Gastroesophageal sphincter (tissue), 4 donors: ENCODE data around the gene DAB1. TPM values are rescaled to one million over a fixed set of nuclear protein-coding genes. Genes with fewer than 3 reads are reported as not detected.

Source experiments
- ATAC-seq: fragments of 150-250 bp; one replicate; pipeline ENCODE4 v1.9.1; 2016; ENCODE audit warnings: mild to moderate bottlenecking, moderate library complexity
- H3K27ac ChIP-seq, 4 donors: fragments of 200-600 bp; sonication (generic) in 3 of 4; 1 replicate in 3 of 4; 2 replicates in 1 of 4; pipeline ENCODE4 v1.5.1; 2016 to 2019
- H3K27me3 ChIP-seq: fragments of 200-600 bp; sonication (generic); one replicate; pipeline ENCODE4 v1.5.1; 2019
- H3K36me3 ChIP-seq, 2 donors: fragments of 200-600 bp; sonication (generic); one replicate each; pipeline ENCODE4 v1.5.1; 2019; ENCODE audit warnings: control low read depth in 1 of 2
- H3K4me1 ChIP-seq, 3 donors: fragments of 200-600 bp; sonication (generic); 1 replicate in 2 of 3; 2 replicates in 1 of 3; pipeline ENCODE4 v1.5.1; 2016 to 2019; ENCODE audit warnings: control low read depth in 2 of 3
- H3K4me3 ChIP-seq, 2 donors: fragments of 200-600 bp; sonication (generic); one replicate each; pipeline ENCODE4 v1.5.1; 2019; ENCODE audit warnings: mild to moderate bottlenecking in 1 of 2, moderate library complexity in 1 of 2
- H3K9me3 ChIP-seq, 3 donors: fragments of 200-600 bp; sonication (generic); one replicate each; pipeline ENCODE4 v1.5.1; 2017 to 2019; ENCODE audit warnings: control low read depth in 2 of 3
- CTCF ChIP-seq, 4 experiments: fragments of 200-600 bp in 2 of 4; fragments of 450-650 bp in 2 of 4; sonication (generic) in 1 of 4; IDR thresholded peaks; one replicate each; pipeline ENCODE4 v1.5.1; 2017 to 2019; ENCODE audit warnings: antibody characterized with exemption in 4 of 4, mild to moderate bottlenecking in 2 of 4, moderate library complexity in 2 of 4
- EP300 ChIP-seq: sonication (generic); formaldehyde crosslinking; IDR thresholded peaks from one replicate; pipeline ENCODE4 v1.6.1; 2017; ENCODE audit warnings: antibody characterized with exemption, mild to moderate bottlenecking
- POLR2A ChIP-seq, 2 donors: fragments of 450-650 bp; IDR thresholded peaks; one replicate each; pipeline ENCODE4 v1.6.1; 2017; ENCODE audit warnings: antibody characterized with exemption in 2 of 2, mild to moderate bottlenecking in 2 of 2, moderate library complexity in 1 of 2
- POLR2AphosphoS5 ChIP-seq: sonication (generic); formaldehyde crosslinking; IDR thresholded peaks from one replicate; pipeline ENCODE4 v1.6.1; 2017; ENCODE audit warnings: antibody characterized with exemption
- WGBS, 2 donors: methylation state at CpG; one replicate each; pipeline ENCODE4 v1.1.5; 2018; ENCODE audit warnings: low coverage in 1 of 2; 5-methylcytosine and 5-hydroxymethylcytosine counted together
- total RNA-seq, 4 donors: library from RNA; depleted of rRNA; stranded (reverse); fragments of >200 nt; gene quantifications; one replicate each; pipeline ENCODE4 v1.1.0, GENCODE V29; 2016

Gene DAB1
- 1 to 10 TPM in 2 of 4 donors, under 1 TPM in 2; 0.47 to 1.6 (median 1.1) TPM for total RNA-seq

GRCh38 chr1:57423656-57424211 is at the start of gene DAB1:
Gene DAB1 (minus strand): TSS chr1:57424060. CDS start chr1:57291030, 133,030 bp downstream.
- no peak within 1 kb of the TSS for H3K27ac ChIP-seq
- peak within 1 kb of the TSS; percentile 2 to 53 for H3K4me3 ChIP-seq
- ATAC-seq: no peak
- no peak for TF ChIP-seq CTCF (IDR thresholded peaks at IDR 0.05)
- no peak for TF ChIP-seq EP300
- no peak for TF ChIP-seq POLR2AphosphoS5
- no peak for TF ChIP-seq POLR2A (IDR thresholded peaks at IDR 0.05)
- H3K9me3 ChIP-seq: no peaks in the 10 kb centered on the region
- no CpG with 5 or more reads among the region's 64 CpGs for WGBS, 2 donors
- peaks cover 87% of the 10 kb centered on the region for H3K27me3 ChIP-seq
- H3K36me3 ChIP-seq: no peaks in the 10 kb centered on the region
- H3K4me1 ChIP-seq: peaks cover 0 to 32% (median 16%) of the 10 kb centered on the region in 3 donors

GRCh38 chr1:57473448-57473847 is 49.6 kb upstream of the DAB1 start:
- Histone ChIP-seq H3K36me3 (no peaks in the 10 kb centered on the region), H3K4me3 (no peak overlapping the region), H3K27ac (no peak overlapping the region), H3K4me1 (peaks cover 0 to 8% (median 0%) of the 10 kb centered on the region in 3 donors), H3K9me3 (no peaks in the 10 kb centered on the region), H3K27me3 (no peaks in the 10 kb centered on the region)
- WGBS, 2 donors: 58 to 82% methylated on average over 5 of the region's 5 CpGs
- no peak for ATAC-seq
- no peak for TF ChIP-seq POLR2A (IDR thresholded peaks at IDR 0.05)
- no peak for TF ChIP-seq CTCF (IDR thresholded peaks at IDR 0.05)
- no peak for TF ChIP-seq POLR2AphosphoS5
- TF ChIP-seq EP300: no peak

GRCh38 chr1:57471995-57472394 is 48.1 kb upstream of the DAB1 start:
- no peak overlapping the region for H3K4me3 ChIP-seq
- TF ChIP-seq POLR2A (IDR thresholded peaks at IDR 0.05) (no peak), POLR2AphosphoS5 (no peak), EP300 (no peak)
- H3K27me3 ChIP-seq: no peaks in the 10 kb centered on the region
- 83 to 88% methylated on average over 1 to 2 of the region's 2 CpGs for WGBS, 2 donors
- no peaks in the 10 kb centered on the region for H3K9me3 ChIP-seq
- no peak for ATAC-seq
- H3K4me1 ChIP-seq: peaks cover 0 to 10% (median 0%) of the 10 kb centered on the region in 3 donors
- no peaks in the 10 kb centered on the region for H3K36me3 ChIP-seq
- no peak overlapping the region for H3K27ac ChIP-seq

DNA sequence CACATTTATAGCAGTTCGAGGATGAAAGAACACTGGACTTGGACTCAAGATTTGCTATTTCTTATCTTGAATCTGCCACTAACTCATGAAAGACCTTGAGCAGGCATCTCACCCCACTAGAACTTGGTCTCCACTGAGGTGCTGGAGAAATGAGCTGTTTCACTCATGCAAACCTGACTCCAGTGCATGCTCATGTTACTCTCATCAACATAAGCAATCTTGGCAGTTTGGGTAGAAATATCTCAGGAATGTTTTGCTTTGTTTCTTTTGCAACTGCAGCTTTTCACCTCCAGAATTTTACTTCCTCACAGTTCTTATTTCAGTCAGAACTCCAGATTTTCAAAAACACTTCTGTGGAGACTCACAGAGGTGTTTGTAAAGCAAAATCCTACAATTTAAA is 46.2 kb upstream of the DAB1 start:
- Histone ChIP-seq H3K4me1 (peaks cover 0 to 10% (median 0%) of the 10 kb centered on the region in 3 donors), H3K36me3 (no peaks in the 10 kb centered on the region), H3K27me3 (no peaks in the 10 kb centered on the region), H3K9me3 (no peaks in the 10 kb centered on the region), H3K27ac (no peak overlapping the region), H3K4me3 (no peak overlapping the region)
- WGBS, 2 donors: 92% methylated on average over 1 of the region's 1 CpG
- TF ChIP-seq CTCF (IDR thresholded peaks at IDR 0.05): no peak
- TF ChIP-seq EP300: no peak
- TF ChIP-seq POLR2AphosphoS5: no peak
- TF ChIP-seq POLR2A (IDR thresholded peaks at IDR 0.05): no peak
- ATAC-seq: no peak

GRCh38 chr1:57468641-57469523 is 45.0 kb upstream of the DAB1 start:
- peaks cover 0 to 10% (median 0%) of the 10 kb centered on the region in 3 donors for H3K4me1 ChIP-seq
- H3K9me3 ChIP-seq: no peaks in the 10 kb centered on the region
- 45 to 69% methylated on average over 2 of the region's 2 CpGs for WGBS, 2 donors

More at GRCh38 chr1:57468641-57469523, 45.0 kb upstream of the DAB1 start:
- H3K4me3 ChIP-seq: no peak overlapping the region
- no peaks in the 10 kb centered on the region for H3K36me3 ChIP-seq
- no peaks in the 10 kb centered on the region for H3K27me3 ChIP-seq
- TF ChIP-seq EP300: no peak
- no peak for TF ChIP-seq CTCF (IDR thresholded peaks at IDR 0.05)
- ATAC-seq: no peak
- no peak overlapping the region for H3K27ac ChIP-seq
